Stimulated activated CD8-positive, alpha-beta memory T cell treated with anti-CD3 and anti-CD28 coated beads, Interleukin-2, amount 100 ng/mL, for 48 hours (primary cell): ENCODE results near the gene HOGA1.
"Not testable (repeated sequence)": the region's sequence is repeated elsewhere in the genome, so short reads cannot be mapped to it uniquely, and the experiment has no call there.

Experiments used
- DNase-seq, 2 donors: peaks; one replicate each; pipeline ENCODE4 v3.0.0-alpha.2; 2020; ENCODE audit warnings: low read depth in 2 of 2

Gene HOGA1

DNA sequence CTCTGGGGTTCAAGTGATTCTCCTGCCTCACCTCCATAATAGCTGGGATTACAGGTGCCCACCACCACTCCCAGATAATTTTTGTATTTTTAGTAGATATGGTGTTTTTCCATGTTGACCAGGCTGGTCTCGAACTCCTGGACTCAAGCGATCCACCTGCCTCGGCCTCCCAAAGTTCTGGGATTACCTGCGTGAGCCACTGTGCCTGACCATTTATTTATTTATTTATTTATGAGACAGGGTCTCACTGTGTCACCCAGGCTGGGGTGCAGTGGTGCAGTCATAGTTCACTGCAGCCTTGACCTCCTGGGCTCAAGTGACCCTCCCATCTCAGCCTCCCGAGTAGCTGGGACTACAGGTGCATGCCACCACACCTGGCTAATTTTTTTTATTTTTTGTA lies 29.9 kb upstream of the HOGA1 start:
- not testable (repeated sequence) for DNase-seq

- not testable (repeated sequence) for DNase-seq
These were observed 28.6 kb upstream of the HOGA1 start for GRCh38 chr10:97555541-97555940.

GRCh38 chr10:97560731-97561381 lies 23.3 kb upstream of the HOGA1 start:
- not testable (repeated sequence) for DNase-seq

GRCh38 chr10:97561386-97562077 lies 22.7 kb upstream of the HOGA1 start:
- not testable (repeated sequence) for DNase-seq

DNA sequence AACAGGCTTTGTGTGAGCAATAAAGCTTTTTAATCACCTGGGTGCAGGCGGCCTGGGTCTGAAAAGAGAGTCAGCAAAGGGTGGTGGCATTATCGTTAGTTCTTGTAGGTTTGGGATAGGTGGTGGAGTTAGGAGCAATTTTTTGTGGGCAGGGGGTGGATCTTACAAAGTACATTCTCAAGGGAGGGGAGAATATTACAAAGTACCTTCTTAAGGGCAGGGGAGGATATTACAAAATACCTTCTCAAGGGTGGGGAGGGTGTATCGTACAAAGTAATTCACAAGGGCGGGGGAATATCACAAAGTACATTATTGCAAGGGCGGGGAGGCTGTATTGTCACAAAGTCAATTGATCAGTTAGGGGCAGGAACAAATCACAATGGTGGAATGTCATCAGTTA lies 21.9 kb upstream of the HOGA1 start:
- DNase-seq, result not testable (repeated sequence)

DNA sequence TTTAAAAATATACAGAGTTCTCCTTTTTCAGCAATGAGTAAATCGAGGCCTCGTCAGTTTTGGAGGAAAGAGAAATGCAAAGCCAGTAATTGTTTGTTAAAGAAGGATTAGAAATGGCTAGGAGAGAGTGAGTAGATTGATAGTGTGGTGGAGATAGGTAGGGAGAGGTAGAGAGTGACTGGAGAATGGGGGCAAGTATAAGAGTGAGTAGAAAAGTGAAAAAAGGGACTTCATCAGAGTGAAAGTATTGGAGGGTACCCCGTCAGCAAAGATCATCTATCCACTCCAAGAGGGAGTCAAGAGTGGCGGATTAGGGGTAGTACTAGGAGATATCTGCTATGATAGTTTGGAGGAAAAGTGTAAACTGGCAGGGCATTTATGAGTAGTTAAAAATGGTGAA lies 20.9 kb upstream of the HOGA1 start:
- no peak for DNase-seq

DNA sequence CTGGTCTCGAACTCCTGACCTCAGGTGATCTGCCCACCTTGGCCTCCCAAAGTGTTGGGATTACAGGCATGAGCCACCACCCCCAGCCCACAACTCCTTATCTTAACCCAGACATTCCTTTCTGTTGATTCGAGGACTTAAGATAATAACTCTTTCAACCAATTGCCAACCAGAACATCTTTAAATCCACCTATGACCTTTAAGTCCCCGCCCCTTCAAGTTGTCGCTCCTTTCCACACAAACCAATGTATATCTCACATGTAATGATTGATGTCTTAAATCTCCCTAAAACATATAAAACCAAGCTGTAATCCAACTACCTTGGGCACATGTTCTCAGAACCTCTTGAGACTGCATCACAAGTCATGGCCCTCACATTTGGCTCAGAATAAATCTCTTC lies 19.4 kb upstream of the HOGA1 start:
- no peak for DNase-seq

DNA sequence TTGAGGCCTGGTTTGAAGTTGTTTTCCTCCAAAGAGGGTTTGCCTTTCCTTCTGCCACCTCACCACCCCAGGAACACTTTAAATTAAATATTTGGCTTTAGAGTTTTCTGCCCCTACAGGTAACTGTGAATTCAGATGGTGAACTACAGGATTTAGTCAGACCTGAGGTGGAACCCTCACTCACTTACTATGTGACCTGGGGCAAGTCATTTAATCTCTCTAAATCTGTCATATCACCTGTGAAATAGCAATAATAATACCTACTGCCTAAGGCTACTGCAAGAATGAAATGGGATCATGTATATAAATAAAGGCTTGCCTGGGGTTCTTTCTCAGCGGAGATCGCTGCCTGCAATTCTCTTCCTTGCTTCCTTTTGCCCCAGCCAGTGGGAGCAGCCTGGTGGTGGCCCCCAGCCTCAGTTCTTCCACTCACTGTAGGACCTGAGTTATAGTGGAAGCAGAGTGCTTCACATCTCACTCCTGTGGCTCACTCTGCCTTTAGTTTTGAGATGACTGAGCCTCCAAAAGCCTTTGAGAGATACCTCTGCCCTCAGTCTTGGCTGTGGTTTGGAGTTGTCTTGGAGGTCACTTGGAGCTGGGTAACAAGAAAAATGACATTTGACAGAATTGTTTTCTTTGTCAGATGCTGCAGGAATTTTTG lies 17.7 kb upstream of the HOGA1 start:
- no peak for DNase-seq

- DNase-seq, result no peak
These were observed 16.3 kb upstream of the HOGA1 start for GRCh38 chr10:97567891-97568290.

- DNase-seq, result no peak
These were observed 13.9 kb upstream of the HOGA1 start for GRCh38 chr10:97570146-97570788.

DNA sequence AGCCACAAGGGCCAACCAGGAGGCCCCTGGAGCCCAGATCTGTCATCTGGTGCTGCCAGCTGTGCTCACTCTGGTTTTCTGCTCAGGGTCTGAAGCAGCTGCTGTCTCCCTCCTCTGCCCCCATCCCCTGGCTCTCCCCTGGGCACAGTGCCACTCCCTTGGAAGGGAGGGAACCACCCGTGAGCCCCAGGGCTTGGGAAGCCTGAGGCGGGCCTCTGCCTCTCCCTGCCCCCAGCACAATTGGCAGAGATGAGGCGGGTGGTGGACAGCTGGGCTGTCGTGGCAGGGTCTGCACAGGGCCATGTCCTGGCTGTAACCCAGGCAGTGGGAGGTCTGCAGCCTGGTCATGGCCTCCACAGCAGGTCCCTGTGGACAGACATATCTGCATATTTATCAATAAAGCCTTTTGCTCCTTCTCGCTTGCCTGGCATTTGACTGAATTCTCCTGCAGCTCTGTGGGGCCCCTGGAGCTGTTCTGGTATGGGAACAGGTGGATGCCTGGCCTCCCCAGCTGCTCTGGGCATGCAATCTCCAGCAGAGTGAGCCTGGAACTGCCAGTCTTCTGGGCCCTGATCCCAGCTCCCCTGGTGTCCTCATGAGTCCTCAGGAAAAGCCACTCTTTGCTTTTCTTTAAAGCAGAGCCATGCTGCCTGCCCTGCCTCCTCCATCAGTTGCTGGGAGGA lies 13.3 kb upstream of the HOGA1 start:
- DNase-seq, result no peak

DNA sequence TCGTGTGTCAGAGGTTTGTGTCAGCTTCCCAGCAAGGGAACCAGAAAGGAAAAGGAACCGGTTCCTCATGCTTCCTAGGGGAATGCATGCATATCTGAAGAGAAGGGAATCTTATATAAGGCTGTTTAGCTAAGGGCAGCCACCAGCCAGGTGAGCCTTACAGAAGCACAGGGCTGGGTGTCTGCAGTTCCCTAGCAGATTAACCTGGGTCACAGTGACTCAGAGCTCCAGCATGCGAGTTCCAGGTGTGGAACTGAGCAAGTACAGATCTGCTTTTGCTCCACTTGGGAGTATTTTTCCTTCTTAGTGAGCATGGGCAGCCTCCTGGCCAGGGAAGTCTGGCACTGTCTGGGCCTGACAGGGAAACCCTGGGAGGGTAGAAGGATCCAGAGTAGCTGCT lies 12.6 kb upstream of the HOGA1 start:
- no peak for DNase-seq

DNA sequence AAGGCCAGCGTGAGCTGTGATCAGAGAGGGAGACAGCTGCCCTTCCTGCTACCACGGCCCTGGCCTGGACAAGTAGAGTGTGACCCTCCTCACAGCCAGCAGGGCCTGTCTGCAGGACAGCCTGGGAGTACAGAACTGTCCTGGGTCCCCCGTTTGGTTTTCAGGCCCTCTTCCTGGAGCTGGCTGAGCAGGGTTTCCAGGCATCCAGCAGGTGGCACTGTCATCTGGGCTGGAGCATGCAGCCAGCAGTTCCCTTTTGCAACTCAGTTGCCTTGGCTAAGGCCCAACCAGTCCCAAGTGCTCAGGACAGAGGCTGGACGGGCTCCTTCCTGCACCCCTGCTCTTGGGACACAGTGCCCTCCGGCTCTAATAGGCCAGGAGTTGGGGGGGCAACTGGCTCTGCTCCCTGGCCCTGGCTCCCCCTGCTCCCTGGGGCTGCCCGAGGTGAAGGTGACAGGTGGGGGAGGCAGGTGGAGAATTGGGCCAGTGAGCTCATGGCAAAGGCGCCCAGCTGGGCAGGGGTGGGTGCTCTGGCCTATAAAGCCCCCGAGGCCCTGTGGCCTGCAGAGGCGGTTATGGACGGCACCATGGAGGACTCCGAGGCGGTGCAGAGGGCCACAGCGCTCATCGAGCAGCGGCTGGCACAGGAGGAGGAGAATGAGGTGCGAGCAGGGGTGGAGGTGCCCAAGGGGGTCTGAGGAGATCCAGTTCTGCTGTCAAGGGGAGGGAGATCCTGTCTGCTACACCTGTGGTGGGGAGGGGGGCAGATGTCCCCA lies 11.8 kb upstream of the HOGA1 start, which contains the start of gene ANKRD2:
Gene ANKRD2 (plus strand): TSS at position 566 of the 776 bp plus-strand sequence. CDS start 10 bp downstream, at position 576.
- peak; percentile 25 to 45 for DNase-seq

DNA sequence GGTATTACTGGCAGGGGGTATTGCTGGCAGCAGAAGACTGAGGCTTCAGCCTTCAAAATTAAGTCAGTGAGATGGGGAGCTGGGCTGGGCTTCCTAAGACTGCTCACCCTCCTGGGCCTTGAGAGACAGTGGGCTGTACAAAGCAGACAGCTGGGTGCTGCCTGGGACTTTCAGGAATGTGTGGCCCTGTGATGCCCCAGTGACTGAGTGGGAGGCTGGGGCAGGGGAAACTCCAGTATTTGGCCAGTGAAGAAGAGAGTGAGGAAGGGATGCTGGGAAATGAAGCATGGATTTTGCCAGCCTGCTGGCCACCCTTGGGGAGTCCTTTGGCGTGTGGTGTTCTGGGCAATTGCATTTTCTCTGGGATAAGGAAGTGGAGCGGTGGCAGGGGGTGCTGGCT lies 11.2 kb upstream of the HOGA1 start:
- DNase-seq, result no peak

DNA sequence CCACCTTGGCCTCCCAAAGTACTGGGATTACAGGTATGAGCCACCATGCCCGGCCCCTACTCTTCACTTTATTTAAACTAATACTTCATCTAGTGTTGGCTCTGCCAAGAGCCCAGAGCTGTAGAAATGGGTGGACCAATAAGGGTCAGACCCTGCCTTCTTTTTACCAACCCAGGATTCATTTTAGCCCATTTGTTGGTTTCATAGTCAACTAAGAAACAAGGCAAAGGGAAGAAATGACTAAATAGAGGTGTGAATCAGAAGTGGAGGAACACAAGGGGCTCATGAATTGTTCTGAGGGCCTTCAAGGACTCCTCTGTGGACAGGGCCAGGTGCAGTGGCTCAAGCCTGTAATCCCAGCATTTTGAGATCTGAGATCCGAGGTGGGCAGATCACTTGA lies 10.5 kb upstream of the HOGA1 start:
- DNase-seq, result no peak

- DNase-seq, result no peak
These were observed 9.6 kb upstream of the HOGA1 start for GRCh38 chr10:97574374-97575126.

- no peak for DNase-seq
These were observed 9.0 kb upstream of the HOGA1 start for GRCh38 chr10:97575127-97575668.

DNA sequence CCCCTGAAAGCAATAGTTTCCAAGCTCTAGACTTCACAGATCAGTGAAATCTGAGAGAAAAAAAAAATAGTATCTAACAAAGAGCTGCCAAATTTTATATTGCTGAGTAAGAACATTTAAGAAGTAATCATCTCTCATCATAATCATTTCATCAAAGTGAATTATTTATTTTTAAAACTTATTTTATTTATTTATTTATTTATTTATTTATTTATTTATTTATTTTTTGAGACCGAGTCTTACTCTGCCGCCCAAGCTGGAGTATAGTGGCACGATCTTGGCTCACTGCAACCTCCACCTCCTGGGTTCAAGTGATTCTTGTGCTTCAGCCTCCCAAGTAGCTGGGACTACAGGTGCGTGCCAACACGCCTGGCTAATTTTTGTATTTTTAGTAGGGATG lies 7.7 kb upstream of the HOGA1 start:
- not testable (repeated sequence) for DNase-seq

DNA sequence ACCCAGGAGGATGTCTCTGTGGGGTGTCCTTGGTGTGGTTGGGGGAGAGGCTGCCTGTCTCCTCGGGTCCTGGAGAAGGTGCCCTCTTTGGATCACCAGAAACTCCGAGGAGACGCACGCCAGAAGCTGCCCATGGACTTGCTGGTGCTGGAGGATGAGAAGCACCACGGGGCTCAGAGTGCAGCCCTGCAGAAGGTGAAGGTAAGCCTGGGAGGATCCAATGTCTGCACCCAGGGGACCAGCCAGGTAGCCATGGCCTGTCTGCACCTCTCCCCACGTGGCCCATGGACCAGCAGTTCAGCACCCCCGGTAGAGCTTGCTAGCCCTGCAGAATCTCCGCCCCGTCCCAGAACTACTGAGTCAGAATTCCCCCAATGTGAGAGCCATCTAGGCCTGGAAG lies 6.5 kb upstream of the HOGA1 start:
- DNase-seq, result no peak
